Panc1 (cell line): Measurements from ENCODE around the gene CEBPB. TPM values are rescaled to one million over a fixed set of nuclear protein-coding genes. Genes with fewer than 3 reads are reported as not detected.
A peak's percentile ranks its signal among the peaks of the same experiment; 100 is the strongest.

Experiments
- ATAC-seq: fragments of 200-7000 bp; cut with Tn5 transposase; 2 replicates; pipeline ENCODE4 v1.9.1; 2020; ENCODE audit warnings: mild to moderate bottlenecking, moderate library complexity
- BruUV-seq: library from RNA; stranded (reverse); fragments of 400-500 nt; replicated peaks from 2 replicates; lab custom pipeline; 2021; lab: Mats Ljungman, UMichigan
- CTCF ChIA-PET: fragments of 300-600 bp; sonication (Branson Sonifier 250); formaldehyde crosslinking; loops from one replicate; lab custom pipeline; 2022; ENCODE audit warnings: antibody characterized with exemption; lab: Charles Lee
- POLR2A ChIA-PET: fragments of 300-600 bp; sonication (Branson Sonifier 250); formaldehyde crosslinking; loops from one replicate; lab custom pipeline; 2022; ENCODE audit warnings: antibody characterized with exemption; lab: Charles Lee
- DNase-seq: peaks from one replicate; pipeline ENCODE4 v3.0.0-alpha.2; 2010; ENCODE audit warnings: low read depth, low spot score
- H3K27ac ChIP-seq: 2 replicates; pipeline ENCODE4 v1.5.1; 2011; ENCODE audit warnings: mild to moderate bottlenecking, low read length, inconsistent platforms
- H3K27me3 ChIP-seq: fragments of 200-500 bp; sonication (Bioruptor generic); 2 replicates; pipeline ENCODE4 v1.6.0; 2014; ENCODE audit warnings: low read length, inconsistent platforms; ENCODE audit not compliant: control insufficient read depth, insufficient read depth
- H3K36me3 ChIP-seq: fragments of 200-500 bp; sonication (Bioruptor generic); 2 replicates; pipeline ENCODE4 v1.5.1; 2014; ENCODE audit warnings: inconsistent platforms, mild to moderate bottlenecking, low read length, moderate library complexity; ENCODE audit not compliant: control insufficient read depth, insufficient read depth
- H3K4me1 ChIP-seq: 2 replicates; pipeline ENCODE4 v1.5.1; 2011; ENCODE audit warnings: inconsistent platforms, mild to moderate bottlenecking, low read length, moderate library complexity; ENCODE audit not compliant: control insufficient read depth, insufficient read depth
- H3K4me3 ChIP-seq, 2 experiments: 2 replicates each; pipeline ENCODE4 v1.5.1; 2011 to 2012; ENCODE audit warnings: low read depth in 2 of 2, low read length in 2 of 2, mild to moderate bottlenecking in 2 of 2, inconsistent platforms in 1 of 2, moderate library complexity in 1 of 2
- H3K9me3 ChIP-seq: fragments of 200-500 bp; sonication (Bioruptor generic); 2 replicates; pipeline ENCODE4 v1.5.1; 2014; ENCODE audit warnings: low read depth, mild to moderate bottlenecking, inconsistent platforms, low read length, moderate library complexity; ENCODE audit not compliant: control insufficient read depth, insufficient read depth
- POLR2AphosphoS5 ChIP-seq: IDR thresholded peaks from 2 replicates; pipeline ENCODE4 v1.6.1; 2012; ENCODE audit warnings: mild to moderate bottlenecking, low read depth, low read length, moderate library complexity
- SIN3A ChIP-seq: IDR thresholded peaks from 2 replicates; pipeline ENCODE4 v1.6.1; 2012; ENCODE audit warnings: low read depth, mild to moderate bottlenecking, low read length, moderate library complexity, borderline replicate concordance; ENCODE audit not compliant: insufficient read depth
- TCF7L2 ChIP-seq: IDR thresholded peaks from 2 replicates; pipeline ENCODE4 v1.6.1; 2011; ENCODE audit warnings: mild to moderate bottlenecking, low read depth, low read length, inconsistent platforms
- in situ Hi-C: cut with HindIII; loops from 2 replicates; pipeline ENCODE4 v1.10.0; 2016; ENCODE audit warnings: low sequenced_read_pairs, low pct_unique_long_range_greater_than_20kb
- intact Hi-C: fragments of 100-400 bp; cut with micrococcal nuclease; formaldehyde crosslinking; loops from one replicate; pipeline ENCODE4 v1.10.0; 2022; ENCODE audit not compliant: unreplicated experiment
- total RNA-seq: library from RNA; stranded (reverse); gene quantifications from one replicate; pipeline ENCODE4 v1.2.1, GENCODE V29; 2021; ENCODE audit not compliant: unreplicated experiment
- TF ChIP-seq, protein P1 (sequence below), 2 experiments: IDR thresholded peaks; 2 replicates each; pipeline ENCODE4 v1.6.1; 2011 to 2012; ENCODE audit warnings: low read depth in 2 of 2, control low read depth in 1 of 2, low read length in 1 of 2, mild to moderate bottlenecking in 1 of 2, moderate library complexity in 1 of 2; ENCODE audit not compliant: insufficient read depth in 1 of 2
- TF ChIP-seq, protein P2 (sequence below): fragments of 450-650 bp; IDR thresholded peaks from 2 replicates; pipeline ENCODE4 v1.5.1; 2017; ENCODE audit warnings: mild to moderate bottlenecking

Gene CEBPB
- total RNA-seq, 1 experiment from 2014 or later = 52.1 TPM

DNA sequence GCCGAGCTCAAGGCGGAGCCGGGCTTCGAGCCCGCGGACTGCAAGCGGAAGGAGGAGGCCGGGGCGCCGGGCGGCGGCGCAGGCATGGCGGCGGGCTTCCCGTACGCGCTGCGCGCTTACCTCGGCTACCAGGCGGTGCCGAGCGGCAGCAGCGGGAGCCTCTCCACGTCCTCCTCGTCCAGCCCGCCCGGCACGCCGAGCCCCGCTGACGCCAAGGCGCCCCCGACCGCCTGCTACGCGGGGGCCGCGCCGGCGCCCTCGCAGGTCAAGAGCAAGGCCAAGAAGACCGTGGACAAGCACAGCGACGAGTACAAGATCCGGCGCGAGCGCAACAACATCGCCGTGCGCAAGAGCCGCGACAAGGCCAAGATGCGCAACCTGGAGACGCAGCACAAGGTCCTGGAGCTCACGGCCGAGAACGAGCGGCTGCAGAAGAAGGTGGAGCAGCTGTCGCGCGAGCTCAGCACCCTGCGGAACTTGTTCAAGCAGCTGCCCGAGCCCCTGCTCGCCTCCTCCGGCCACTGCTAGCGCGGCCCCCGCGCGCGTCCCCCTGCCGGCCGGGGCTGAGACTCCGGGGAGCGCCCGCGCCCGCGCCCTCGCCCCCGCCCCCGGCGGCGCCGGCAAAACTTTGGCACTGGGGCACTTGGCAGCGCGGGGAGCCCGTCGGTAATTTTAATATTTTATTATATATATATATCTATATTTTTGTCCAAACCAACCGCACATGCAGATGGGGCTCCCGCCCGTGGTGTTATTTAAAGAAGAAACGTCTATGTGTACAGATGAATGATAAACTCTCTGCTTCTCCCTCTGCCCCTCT is 1.1 kb downstream of the CEBPB start:
- DNase-seq (no peak), ATAC-seq (peak; percentile 19)
- TF ChIP-seq SIN3A (0 out of 2 replicates have a peak, but pooled peaks have one; percentile 22), POLR2AphosphoS5 (0 out of 2 replicates have a peak, but pooled peaks have one; percentile 68)
- TF ChIP-seq, protein P1, sequence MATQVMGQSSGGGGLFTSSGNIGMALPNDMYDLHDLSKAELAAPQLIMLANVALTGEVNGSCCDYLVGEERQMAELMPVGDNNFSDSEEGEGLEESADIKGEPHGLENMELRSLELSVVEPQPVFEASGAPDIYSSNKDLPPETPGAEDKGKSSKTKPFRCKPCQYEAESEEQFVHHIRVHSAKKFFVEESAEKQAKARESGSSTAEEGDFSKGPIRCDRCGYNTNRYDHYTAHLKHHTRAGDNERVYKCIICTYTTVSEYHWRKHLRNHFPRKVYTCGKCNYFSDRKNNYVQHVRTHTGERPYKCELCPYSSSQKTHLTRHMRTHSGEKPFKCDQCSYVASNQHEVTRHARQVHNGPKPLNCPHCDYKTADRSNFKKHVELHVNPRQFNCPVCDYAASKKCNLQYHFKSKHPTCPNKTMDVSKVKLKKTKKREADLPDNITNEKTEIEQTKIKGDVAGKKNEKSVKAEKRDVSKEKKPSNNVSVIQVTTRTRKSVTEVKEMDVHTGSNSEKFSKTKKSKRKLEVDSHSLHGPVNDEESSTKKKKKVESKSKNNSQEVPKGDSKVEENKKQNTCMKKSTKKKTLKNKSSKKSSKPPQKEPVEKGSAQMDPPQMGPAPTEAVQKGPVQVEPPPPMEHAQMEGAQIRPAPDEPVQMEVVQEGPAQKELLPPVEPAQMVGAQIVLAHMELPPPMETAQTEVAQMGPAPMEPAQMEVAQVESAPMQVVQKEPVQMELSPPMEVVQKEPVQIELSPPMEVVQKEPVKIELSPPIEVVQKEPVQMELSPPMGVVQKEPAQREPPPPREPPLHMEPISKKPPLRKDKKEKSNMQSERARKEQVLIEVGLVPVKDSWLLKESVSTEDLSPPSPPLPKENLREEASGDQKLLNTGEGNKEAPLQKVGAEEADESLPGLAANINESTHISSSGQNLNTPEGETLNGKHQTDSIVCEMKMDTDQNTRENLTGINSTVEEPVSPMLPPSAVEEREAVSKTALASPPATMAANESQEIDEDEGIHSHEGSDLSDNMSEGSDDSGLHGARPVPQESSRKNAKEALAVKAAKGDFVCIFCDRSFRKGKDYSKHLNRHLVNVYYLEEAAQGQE (IDR thresholded peaks at IDR 0.05; ENCODE audit: insufficient read depth in 1 of 2, low read depth in 2 of 2, low read length in 1 of 2) = no peak
- intact Hi-C loops = no loop called here
- Histone ChIP-seq H3K27me3 (no peaks in the 10 kb centered on the region), H3K36me3 (peaks cover 2% of the 10 kb centered on the region; the same call in 1 of the 2 replicates), H3K9me3 (no peaks in the 10 kb centered on the region), H3K27ac (peak overlapping the region; percentile 97), H3K4me3 (peak overlapping the region; percentile 89 to 97), H3K4me1 (peaks cover 46% of the 10 kb centered on the region)
- CTCF ChIA-PET = interaction anchor here (0.6 to 0.7 kb wide), 2 partner anchors 122 to 273 kb away, joined by 5 read pairs; no protein-coding TSS in a partner anchor
- POLR2A ChIA-PET = interaction anchor here (0.6 to 0.7 kb wide), 2 partner anchors 33 to 481 kb away, joined by 3 to 6 read pairs; no protein-coding TSS in a partner anchor
- in situ Hi-C loops = no loop called here
- no TSS peak for BruUV-seq

DNA sequence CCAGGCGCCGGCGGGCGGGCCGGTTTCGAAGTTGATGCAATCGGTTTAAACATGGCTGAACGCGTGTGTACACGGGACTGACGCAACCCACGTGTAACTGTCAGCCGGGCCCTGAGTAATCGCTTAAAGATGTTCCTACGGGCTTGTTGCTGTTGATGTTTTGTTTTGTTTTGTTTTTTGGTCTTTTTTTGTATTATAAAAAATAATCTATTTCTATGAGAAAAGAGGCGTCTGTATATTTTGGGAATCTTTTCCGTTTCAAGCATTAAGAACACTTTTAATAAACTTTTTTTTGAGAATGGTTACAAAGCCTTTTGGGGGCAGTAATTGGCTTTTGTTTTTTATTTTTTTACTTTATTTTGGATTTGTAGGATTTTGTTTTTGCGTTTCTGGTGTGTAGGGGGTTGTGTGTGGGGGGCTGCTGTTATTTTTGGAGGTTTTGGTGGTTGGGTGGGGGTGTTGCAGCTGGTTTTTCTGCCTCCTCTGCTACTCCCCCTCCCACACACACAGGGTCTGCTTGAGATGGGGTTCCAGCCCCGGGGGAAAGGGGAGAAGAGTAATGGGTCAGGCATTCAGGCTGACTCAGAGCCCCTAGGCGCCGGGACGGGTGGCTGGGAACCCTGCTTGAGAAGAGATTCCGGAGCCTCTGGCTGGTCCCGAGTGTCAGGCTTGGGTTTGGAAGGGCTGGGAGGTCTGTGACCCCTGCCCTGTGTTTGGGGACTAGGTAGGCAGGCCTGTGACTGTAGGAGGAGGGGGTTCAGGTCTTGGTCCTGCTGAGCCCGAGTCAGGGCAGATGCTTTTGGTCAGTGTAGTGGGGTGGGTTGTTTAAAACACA is 2.0 kb downstream of the CEBPB start:
- in situ Hi-C loops (no loop called here), intact Hi-C loops (no loop called here)
- Histone ChIP-seq H3K4me3 (peak overlapping the region; percentile 89 to 97), H3K4me1 (peaks cover 39% of the 10 kb centered on the region), H3K36me3 (peaks cover 2% of the 10 kb centered on the region; the same call in 1 of the 2 replicates), H3K27me3 (no peaks in the 10 kb centered on the region), H3K9me3 (no peaks in the 10 kb centered on the region), H3K27ac (peak overlapping the region; percentile 97)
- ATAC-seq (no peak), DNase-seq (no peak)
- POLR2A ChIA-PET = no interaction called here
- TF ChIP-seq SIN3A (peak; percentile 98), POLR2AphosphoS5 (peak; percentile 2; the same call in 1 of the 2 replicates), TCF7L2 (no peak)
- TF ChIP-seq, protein P2, sequence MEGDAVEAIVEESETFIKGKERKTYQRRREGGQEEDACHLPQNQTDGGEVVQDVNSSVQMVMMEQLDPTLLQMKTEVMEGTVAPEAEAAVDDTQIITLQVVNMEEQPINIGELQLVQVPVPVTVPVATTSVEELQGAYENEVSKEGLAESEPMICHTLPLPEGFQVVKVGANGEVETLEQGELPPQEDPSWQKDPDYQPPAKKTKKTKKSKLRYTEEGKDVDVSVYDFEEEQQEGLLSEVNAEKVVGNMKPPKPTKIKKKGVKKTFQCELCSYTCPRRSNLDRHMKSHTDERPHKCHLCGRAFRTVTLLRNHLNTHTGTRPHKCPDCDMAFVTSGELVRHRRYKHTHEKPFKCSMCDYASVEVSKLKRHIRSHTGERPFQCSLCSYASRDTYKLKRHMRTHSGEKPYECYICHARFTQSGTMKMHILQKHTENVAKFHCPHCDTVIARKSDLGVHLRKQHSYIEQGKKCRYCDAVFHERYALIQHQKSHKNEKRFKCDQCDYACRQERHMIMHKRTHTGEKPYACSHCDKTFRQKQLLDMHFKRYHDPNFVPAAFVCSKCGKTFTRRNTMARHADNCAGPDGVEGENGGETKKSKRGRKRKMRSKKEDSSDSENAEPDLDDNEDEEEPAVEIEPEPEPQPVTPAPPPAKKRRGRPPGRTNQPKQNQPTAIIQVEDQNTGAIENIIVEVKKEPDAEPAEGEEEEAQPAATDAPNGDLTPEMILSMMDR = no peak
- TF ChIP-seq, protein P1 (IDR thresholded peaks at IDR 0.05; ENCODE audit: insufficient read depth in 1 of 2, low read depth in 2 of 2, low read length in 1 of 2) = no peak
- CTCF ChIA-PET = no interaction called here
- BruUV-seq = TSS peak; percentile 93
